COR-L47 (cell line): ENCODE data around the gene NOVA2.

ENCODE experiments used
- DNase-seq: peaks from one replicate; lab custom pipeline; 2025; lab: John Stamatoyannopoulos, UW

Gene NOVA2

GRCh38 chr19:45924891-45925447, 48.7 kb downstream of the NOVA2 start:
- no peak for DNase-seq

GRCh38 chr19:45922281-45922680, 51.4 kb downstream of the NOVA2 start:
- no peak for DNase-seq

GRCh38 chr19:45920458-45920857, 53.2 kb downstream of the NOVA2 start:
- DNase-seq: no peak

- no peak for DNase-seq
Measured at GRCh38 chr19:45919678-45920077, 54.0 kb downstream of the NOVA2 start.

GRCh38 chr19:45918721-45919120, 54.9 kb downstream of the NOVA2 start:
- DNase-seq: no peak

GRCh38 chr19:45917421-45918091, 56.1 kb downstream of the NOVA2 start:
- no peak for DNase-seq

- DNase-seq: no peak
Measured at GRCh38 chr19:45913874-45914830, 59.5 kb downstream of the NOVA2 start, which contains the start of gene NANOS2. TSS of gene NANOS2 (minus strand) at chr19:45914778. CDS start at chr19:45914693, 85 bp downstream.

- DNase-seq: no peak
Measured at GRCh38 chr19:45911291-45911690, 62.4 kb downstream of the NOVA2 start.

GRCh38 chr19:45908956-45909355, 64.7 kb downstream of the NOVA2 start:
- no peak for DNase-seq

- no peak for DNase-seq
Measured at GRCh38 chr19:45906221-45906620, 67.4 kb downstream of the NOVA2 start.

GRCh38 chr19:45905011-45905410, 68.7 kb downstream of the NOVA2 start:
- no peak for DNase-seq

GRCh38 chr19:45902651-45903625, 70.7 kb downstream of the NOVA2 start:
- DNase-seq: peak; percentile 96

- no peak for DNase-seq
Measured at GRCh38 chr19:45901912-45902650, 71.6 kb downstream of the NOVA2 start, which contains the start of gene MYPOP. TSS of gene MYPOP (minus strand) at chr19:45902613. CDS start at chr19:45901773, 840 bp downstream.

- peak; percentile 17 for DNase-seq
Measured at GRCh38 chr19:45901432-45901911, 72.2 kb downstream of the NOVA2 start.

- DNase-seq: no peak
Measured at GRCh38 chr19:45900738-45901431, 72.8 kb downstream of the NOVA2 start.

- no peak for DNase-seq
Measured at GRCh38 chr19:45899919-45900589, 73.6 kb downstream of the NOVA2 start.

GRCh38 chr19:45899253-45899652, 74.4 kb downstream of the NOVA2 start:
- DNase-seq: no peak

- DNase-seq: no peak
Measured at GRCh38 chr19:45897261-45897812, 76.3 kb downstream of the NOVA2 start.
